GM10266 (cell line): ENCODE measurements around the gene IL20RB.
"Not testable (repeated sequence)": the region's sequence is repeated elsewhere in the genome, so short reads cannot be mapped to it uniquely, and the experiment has no call there.

Experiments used
- DNase-seq: peaks from one replicate; pipeline ENCODE4 v3.0.0; 2012; ENCODE audit errors: extremely low spot score
- TF ChIP-seq, protein P1 (sequence below): IDR thresholded peaks from 2 replicates; pipeline ENCODE4 v1.5.1; 2012; ENCODE audit warnings: mild to moderate bottlenecking, low read depth; ENCODE audit not compliant: control insufficient read depth, insufficient read depth; ENCODE audit errors: missing control alignments

IL20RB gene

DNA sequence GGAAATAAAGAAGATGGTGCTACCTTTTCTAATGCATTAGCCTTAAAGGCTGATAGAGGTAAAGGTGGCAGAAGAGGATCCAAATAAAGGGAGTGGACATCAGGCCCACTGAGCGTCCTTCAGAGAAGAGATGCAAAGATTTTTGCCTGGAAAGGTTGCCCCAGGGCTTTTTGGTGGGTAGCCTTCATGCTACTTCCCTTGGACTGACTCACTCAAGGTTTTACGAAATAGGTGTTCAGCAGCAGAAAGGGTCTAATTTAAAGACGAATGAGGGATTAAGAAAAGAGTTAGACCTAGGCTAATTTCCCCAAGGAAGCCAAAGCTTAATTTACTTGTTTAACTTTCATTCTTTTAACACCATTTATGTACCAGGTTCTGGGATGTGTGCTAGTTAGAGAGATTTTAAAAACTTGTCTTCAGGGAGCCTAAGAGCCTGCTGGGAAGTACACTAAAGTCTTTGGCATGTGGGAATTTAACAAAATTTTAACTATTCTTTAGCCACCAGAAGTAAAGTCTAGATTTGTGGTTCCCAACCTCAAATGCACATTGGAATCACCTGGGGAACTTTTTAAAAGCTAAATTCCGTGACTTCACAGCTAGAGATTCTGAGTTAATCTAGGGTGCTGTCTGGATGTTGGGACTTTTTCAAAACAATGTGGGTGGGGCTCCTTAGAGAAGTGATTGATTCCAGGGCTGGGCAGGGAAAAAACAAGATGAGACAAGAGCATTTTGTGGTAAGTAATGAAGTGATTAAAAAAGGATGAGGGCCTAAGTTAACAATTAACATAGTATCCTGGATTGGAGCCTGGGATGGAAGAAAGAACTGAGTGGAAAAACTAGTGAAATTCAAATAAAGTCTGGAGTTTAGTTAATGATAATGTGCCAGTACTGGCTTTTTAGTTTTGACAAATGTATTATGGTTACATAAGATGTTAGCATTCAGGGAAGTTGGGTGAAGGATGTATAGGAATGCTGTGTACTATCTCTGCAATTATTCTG, 3.4 kb downstream of the IL20RB start:
- TF ChIP-seq, protein P1, sequence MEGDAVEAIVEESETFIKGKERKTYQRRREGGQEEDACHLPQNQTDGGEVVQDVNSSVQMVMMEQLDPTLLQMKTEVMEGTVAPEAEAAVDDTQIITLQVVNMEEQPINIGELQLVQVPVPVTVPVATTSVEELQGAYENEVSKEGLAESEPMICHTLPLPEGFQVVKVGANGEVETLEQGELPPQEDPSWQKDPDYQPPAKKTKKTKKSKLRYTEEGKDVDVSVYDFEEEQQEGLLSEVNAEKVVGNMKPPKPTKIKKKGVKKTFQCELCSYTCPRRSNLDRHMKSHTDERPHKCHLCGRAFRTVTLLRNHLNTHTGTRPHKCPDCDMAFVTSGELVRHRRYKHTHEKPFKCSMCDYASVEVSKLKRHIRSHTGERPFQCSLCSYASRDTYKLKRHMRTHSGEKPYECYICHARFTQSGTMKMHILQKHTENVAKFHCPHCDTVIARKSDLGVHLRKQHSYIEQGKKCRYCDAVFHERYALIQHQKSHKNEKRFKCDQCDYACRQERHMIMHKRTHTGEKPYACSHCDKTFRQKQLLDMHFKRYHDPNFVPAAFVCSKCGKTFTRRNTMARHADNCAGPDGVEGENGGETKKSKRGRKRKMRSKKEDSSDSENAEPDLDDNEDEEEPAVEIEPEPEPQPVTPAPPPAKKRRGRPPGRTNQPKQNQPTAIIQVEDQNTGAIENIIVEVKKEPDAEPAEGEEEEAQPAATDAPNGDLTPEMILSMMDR, result no peak
- DNase-seq, result no peak

DNA sequence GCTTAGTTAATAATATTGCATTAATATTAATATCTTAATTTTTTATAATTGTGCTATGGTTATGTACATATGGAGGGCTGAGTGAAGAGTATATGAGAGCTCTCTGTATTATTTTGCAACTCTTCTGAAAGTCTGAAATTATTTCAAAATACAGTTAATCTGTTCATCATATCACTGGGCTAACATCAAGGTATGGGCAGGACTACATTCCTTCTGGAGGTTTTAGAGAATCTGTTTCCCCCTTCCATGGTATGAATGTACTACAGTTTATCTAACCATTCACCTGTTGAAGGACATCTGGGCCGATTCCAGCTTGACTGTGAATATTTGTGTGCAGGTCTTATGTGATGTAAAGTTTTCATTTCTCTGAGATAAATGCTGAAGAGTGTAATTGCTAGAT, 5.1 kb downstream of the IL20RB start:
- TF ChIP-seq, protein P1, result no peak

DNA sequence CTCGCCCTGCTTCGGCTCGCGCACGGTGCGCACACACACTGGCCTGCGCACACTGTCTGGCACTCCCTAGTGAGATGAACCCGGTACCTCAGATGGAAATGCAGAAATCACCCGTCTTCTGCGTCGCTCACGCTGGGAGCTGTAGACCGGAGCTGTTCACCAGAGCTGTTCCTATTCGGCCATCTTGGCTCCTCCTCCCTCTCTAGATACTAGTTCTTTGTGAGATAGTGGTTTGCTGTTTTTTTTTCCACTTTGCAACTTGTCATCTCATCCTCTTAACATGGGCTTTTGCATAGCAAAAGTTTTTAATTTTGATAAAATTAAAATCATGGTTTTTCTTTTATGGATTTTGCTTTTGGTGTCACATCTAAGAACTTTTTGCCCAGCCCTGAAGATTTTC, 11.8 kb downstream of the IL20RB start:
- not testable (repeated sequence) for DNase-seq

More for the DNA sequence above, 5.1 kb downstream of the IL20RB start:
- no peak for DNase-seq

DNA sequence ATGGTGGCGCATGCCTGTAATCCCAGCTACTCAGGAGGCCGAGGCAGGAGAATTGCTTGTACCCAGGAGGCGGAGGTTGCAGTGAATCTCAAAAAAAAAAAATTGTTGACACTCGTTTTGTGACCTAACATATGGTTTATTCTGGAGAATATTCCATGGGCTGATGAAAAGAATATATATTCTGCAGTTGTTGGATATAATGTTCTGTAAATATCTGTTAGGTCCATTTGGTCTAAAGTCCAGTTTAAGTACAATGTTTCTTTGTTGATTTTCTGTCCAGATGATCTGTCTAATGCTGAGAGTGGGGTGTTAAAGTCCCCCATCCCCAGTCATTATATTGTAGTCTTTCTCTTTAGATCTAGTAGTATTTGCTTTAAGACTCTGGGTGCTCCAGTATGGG, 15.6 kb downstream of the IL20RB start:
- DNase-seq, result no peak
- TF ChIP-seq, protein P1, result no peak

DNA sequence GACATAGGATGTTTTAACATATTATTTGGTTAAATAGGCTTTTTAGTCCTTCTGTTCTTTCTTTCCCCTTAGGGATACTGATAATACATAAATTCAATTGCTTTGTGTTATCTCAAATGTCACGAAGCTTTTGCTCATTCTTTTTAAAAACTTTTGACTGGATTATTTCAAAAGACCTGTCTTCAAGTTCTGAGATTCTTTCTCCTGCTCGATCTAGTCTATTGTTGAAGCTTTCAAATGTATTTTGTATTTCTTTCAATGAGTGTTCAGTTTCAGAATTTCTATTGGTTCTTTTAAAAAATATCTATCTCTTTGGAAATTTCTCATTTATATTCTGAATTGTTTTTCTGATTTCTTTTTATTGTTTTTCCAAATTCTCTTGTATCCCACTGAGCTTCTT, 16.9 kb downstream of the IL20RB start:
- no peak for DNase-seq
- TF ChIP-seq, protein P1, result no peak

DNA sequence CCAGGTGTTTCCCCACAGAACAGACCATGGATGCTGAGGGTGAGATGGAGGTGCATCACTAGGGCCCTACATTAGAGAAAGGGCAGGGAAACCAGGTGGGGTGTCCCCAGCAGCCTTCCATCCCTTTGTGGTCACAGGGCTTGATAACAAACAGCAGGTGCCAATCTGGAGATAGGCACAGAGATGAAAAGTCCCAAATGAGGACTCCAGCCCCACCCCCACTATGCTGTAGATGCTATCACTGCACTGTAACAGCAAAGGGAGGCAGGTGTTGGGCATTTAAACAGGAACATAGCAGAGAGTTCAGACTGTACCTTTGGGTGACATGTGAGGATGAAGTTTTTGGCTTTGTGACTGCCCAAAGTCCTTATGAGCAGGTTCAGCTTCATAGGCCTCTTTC, 21.4 kb downstream of the IL20RB start:
- DNase-seq, result no peak
- TF ChIP-seq, protein P1, result no peak

DNA sequence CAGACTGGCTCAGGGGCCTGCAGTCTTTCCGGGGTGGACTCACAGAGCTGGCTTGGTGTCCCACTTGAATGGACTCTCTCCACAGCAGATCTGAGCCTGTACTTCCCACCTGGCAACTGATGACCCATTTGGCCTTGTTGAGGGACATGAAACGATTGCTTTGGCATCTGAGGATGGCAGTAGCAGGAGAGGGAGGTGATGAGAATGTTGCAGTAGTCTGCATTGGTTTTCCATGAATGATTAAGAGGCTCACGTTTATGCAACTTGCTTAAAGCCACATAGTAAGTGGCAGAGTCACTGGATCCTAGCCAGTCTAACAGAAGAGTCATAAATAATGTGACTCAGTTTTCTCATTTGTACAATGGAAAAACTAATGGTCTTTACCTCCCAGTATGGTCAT, 21.9 kb downstream of the IL20RB start:
- TF ChIP-seq, protein P1, result no peak
- DNase-seq, result no peak
